Stomach (tissue), 9 donors: ENCODE results near the gene RAP1A. TPM values are rescaled to one million over a fixed set of nuclear protein-coding genes. Genes with fewer than 3 reads are reported as not detected.
"Not testable (repeated sequence)": the region's sequence is repeated elsewhere in the genome, so short reads cannot be mapped to it uniquely, and the experiment has no call there.

Experiments used
- DNase-seq, 2 donors: peaks; one replicate each; pipeline versions ENCODE4 v3.0.0 to v3.0.0-alpha.2; 2013 to 2019
- H3K27ac ChIP-seq, 5 donors: fragments of 200-600 bp in 4 of 5; sonication (generic) in 4 of 5; one replicate each; pipeline ENCODE4 v1.5.1; 2013 to 2019; ENCODE audit warnings: mild to moderate bottlenecking in 1 of 5, moderate library complexity in 1 of 5
- H3K27me3 ChIP-seq, 3 donors: fragments of 200-600 bp; sonication (generic); one replicate each; pipeline ENCODE4 v1.5.1; 2017 to 2019; ENCODE audit warnings: mixed run types in 1 of 3
- H3K36me3 ChIP-seq, 4 donors: fragments of 200-600 bp; sonication (generic); 1 replicate in 3 of 4; 2 replicates in 1 of 4; pipeline ENCODE4 v1.5.1; 2016 to 2019
- H3K4me1 ChIP-seq, 4 donors: fragments of 200-600 bp; sonication (generic); one replicate each; pipeline ENCODE4 v1.5.1; 2016 to 2019
- H3K4me3 ChIP-seq, 4 donors: fragments of 200-600 bp; sonication (generic) in 3 of 4; one replicate each; pipeline ENCODE4 v1.5.1; 2016 to 2019; ENCODE audit warnings: mild to moderate bottlenecking in 1 of 4
- H3K9me3 ChIP-seq, 4 donors: fragments of 200-600 bp; sonication (generic); one replicate each; pipeline ENCODE4 v1.5.1; 2016 to 2019
- CTCF ChIP-seq, 7 experiments: fragments of 450-650 bp in 4 of 7; fragments of 200-600 bp in 3 of 7; sonication (generic) in 3 of 7; IDR thresholded peaks; one replicate each; pipeline ENCODE4 v1.5.1; 2016 to 2019; ENCODE audit warnings: antibody characterized with exemption in 7 of 7, control low read depth in 2 of 7, mild to moderate bottlenecking in 1 of 7
- EP300 ChIP-seq: sonication (generic); formaldehyde crosslinking; IDR thresholded peaks from one replicate; pipeline ENCODE4 v1.6.1; 2017; ENCODE audit warnings: antibody characterized with exemption
- POLR2A ChIP-seq, 4 donors: fragments of 450-650 bp; IDR thresholded peaks; one replicate each; pipeline ENCODE4 v1.6.1; 2016; ENCODE audit warnings: antibody characterized with exemption in 4 of 4, control low read depth in 2 of 4, mild to moderate bottlenecking in 1 of 4, moderate library complexity in 1 of 4
- POLR2AphosphoS5 ChIP-seq, 3 donors: sonication (generic); formaldehyde crosslinking; IDR thresholded peaks; one replicate each; pipeline ENCODE4 v1.6.1; 2016; ENCODE audit warnings: antibody characterized with exemption in 3 of 3
- WGBS, 5 donors: extraction: QIAGEN DNeasy Blood & Tissue Kit in 3 of 5; methylation state at CpG; one replicate each; pipeline versions ENCODE4 v1.1.5 to v1.1.7; 2013 to 2018; 5-methylcytosine and 5-hydroxymethylcytosine counted together
- intact Hi-C: fragments of 100-400 bp; cut with DNase I; formaldehyde crosslinking; loops from one replicate; pipeline ENCODE4 v1.15.1; 2023; ENCODE audit warnings: low total_unique reads
- polyA plus RNA-seq, 3 donors: library from polyadenylated mRNA; stranded (reverse); fragments of 200-250 nt; gene quantifications; one replicate each; pipeline ENCODE4 v1.2.3, GENCODE V29; 2013
- total RNA-seq, 5 donors: library from RNA; depleted of rRNA; stranded (reverse); fragments of >200 nt; gene quantifications; one replicate each; pipeline versions ENCODE4 v1.1.0 to v1.2.3, GENCODE V29; 2014 to 2016
- donor health status: healthy with polysubstance abuse.
- donor health status: Bipolar disorder and iron deficiency.
- donor health status: healthy.

Gene RAP1A
- total and polyA plus RNA-seq, 8 donors = 20.9 to 175 (median 85.4) TPM

GRCh38 chr1:111631502-111631901 is 11.9 kb downstream of the RAP1A start:
- Histone ChIP-seq H3K9me3 (no peaks in the 10 kb centered on the region), H3K36me3 (no peaks in the 10 kb centered on the region), H3K27ac (no peak overlapping the region), H3K4me3 (no peak overlapping the region), H3K4me1 (peaks cover 9 to 99% (median 62%) of the 10 kb centered on the region in 4 donors), H3K27me3 (no peaks in the 10 kb centered on the region)
- intact Hi-C loops = no loop called here
- 49 to 65% (median 59%) methylated on average over 2 of the region's 2 CpGs for WGBS, 5 donors
- no peak for DNase-seq
- TF ChIP-seq CTCF (IDR thresholded peaks at IDR 0.05) (no peak), POLR2AphosphoS5 (IDR thresholded peaks at IDR 0.05) (no peak), EP300 (no peak), POLR2A (IDR thresholded peaks at IDR 0.05) (no peak)

DNA sequence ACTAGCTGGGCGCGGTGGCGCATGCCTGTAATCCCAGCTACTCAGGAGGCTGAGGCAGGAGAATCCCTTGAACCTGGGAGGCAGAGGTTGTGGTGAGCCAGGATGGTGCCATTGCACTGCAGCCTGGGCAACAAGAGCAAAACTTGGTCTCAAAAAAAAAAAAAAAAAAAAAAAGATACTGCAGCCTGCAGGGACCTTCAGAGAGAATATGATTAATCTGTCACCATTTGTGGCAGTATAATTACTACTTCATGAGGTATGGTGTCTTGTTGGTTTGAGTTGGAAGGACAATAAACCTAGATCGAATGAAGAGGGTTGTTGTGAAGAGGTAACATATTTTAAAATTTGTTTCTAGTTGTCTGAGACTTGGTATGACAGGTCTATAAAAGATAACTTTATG is 13.2 kb downstream of the RAP1A start:
- H3K36me3 ChIP-seq, intact Hi-C loops, H3K4me3 ChIP-seq, H3K27me3 ChIP-seq, H3K27ac ChIP-seq, DNase-seq, H3K9me3 ChIP-seq: not testable (repeated sequence)
- 88 to 96% (median 92%) methylated on average over 4 of the region's 4 CpGs for WGBS, 5 donors
- H3K4me1 ChIP-seq = peaks cover 9 to 99% (median 58%) of the 10 kb centered on the region in 4 donors

DNA sequence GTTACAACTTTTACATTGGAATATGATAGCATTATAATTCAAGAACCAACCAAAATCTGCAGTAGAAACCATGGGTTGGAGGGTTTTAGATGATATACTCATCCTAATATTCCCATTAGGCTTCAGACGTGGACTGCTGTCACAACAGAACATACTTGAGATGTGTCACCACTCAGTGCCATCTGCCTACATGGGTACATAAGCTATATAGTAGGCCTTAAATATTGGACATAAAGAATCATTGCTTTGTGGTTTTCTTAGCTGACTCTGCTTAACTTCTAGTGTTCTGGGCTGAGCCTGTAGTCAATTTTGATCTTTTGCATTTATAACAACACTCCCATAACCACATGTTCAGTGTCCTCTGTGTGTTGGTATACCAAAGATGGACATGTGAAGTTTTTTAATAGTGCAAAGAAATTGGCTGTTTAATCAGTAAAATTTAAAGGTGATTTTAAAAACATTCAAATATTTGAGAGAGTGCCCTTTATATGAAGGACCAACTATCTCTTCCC is 14.2 kb downstream of the RAP1A start:
- no peaks in the 10 kb centered on the region for H3K27me3 ChIP-seq
- no peaks in the 10 kb centered on the region for H3K9me3 ChIP-seq
- no peak overlapping the region for H3K27ac ChIP-seq
- no peak for TF ChIP-seq POLR2A (IDR thresholded peaks at IDR 0.05)
- no peak for TF ChIP-seq POLR2AphosphoS5 (IDR thresholded peaks at IDR 0.05)
- TF ChIP-seq CTCF (IDR thresholded peaks at IDR 0.05) = no peak
- TF ChIP-seq EP300 = no peak
- WGBS, 5 donors = 44 to 69% (median 63%) methylated on average over 1 of the region's 1 CpG
- H3K4me3 ChIP-seq = no peak overlapping the region
- no peak for DNase-seq
- no peaks in the 10 kb centered on the region for H3K36me3 ChIP-seq
- intact Hi-C loops = no loop called here
- peaks cover 17 to 99% (median 56%) of the 10 kb centered on the region in 4 donors for H3K4me1 ChIP-seq

DNA sequence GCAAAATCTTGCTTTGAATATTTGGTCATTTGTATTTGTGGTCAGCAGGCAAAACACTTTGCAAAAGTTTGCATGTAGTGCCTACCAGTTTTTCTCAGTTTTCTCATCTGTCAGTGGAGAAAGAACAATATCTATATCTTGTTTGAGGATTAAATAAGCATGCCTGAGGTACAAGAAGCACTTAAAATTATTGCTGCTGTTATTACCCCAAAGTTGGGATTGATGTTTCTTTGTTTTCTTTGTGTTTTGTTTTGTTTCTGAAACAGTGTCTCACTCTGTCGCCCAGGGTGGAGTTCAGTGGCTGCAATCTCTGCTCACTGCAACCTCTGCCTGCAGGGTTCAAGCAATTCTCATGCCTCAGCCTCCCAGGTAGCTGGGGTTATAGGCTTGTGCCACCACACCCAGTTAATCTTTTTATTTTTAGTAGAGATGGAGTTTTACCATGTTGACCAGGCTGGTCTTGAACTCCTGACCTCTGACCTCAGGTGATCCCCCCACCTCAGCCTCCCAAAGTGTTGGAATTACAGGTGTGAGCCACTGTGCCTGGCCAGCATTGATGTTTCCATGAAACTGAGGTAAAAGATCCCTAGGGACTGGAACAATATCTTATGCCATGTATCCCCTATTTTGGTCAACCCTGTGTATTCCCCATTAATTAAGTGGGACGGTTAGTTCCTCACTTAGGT is 15.9 kb downstream of the RAP1A start:
- no peak overlapping the region for H3K4me3 ChIP-seq
- no peak overlapping the region for H3K27ac ChIP-seq
- WGBS, 5 donors = 65 to 95% (median 80%) methylated on average over 2 of the region's 2 CpGs

More for the DNA sequence above, 15.9 kb downstream of the RAP1A start:
- DNase-seq = no peak
- Histone ChIP-seq H3K36me3 (no peaks in the 10 kb centered on the region), H3K27me3 (no peaks in the 10 kb centered on the region), H3K9me3 (no peaks in the 10 kb centered on the region), H3K4me1 (peaks cover 18 to 99% (median 59%) of the 10 kb centered on the region in 4 donors)
- TF ChIP-seq CTCF (IDR thresholded peaks at IDR 0.05) (no peak), POLR2AphosphoS5 (IDR thresholded peaks at IDR 0.05) (no peak), POLR2A (IDR thresholded peaks at IDR 0.05) (no peak), EP300 (no peak)
- intact Hi-C loops = no loop called here
